Thyroid gland (tissue), 4 donors: Measurements from ENCODE around the gene IFITM10. TPM values are rescaled to one million over a fixed set of nuclear protein-coding genes. Genes with fewer than 3 reads are reported as not detected.
"Not testable (repeated sequence)": the region's sequence is repeated elsewhere in the genome, so short reads cannot be mapped to it uniquely, and the experiment has no call there.

ENCODE experiments used
- DNase-seq, 2 donors: peaks; one replicate each; pipeline ENCODE4 v3.0.0-alpha.2; 2019
- H3K27ac ChIP-seq, 3 donors: fragments of 200-600 bp; sonication (generic); 1 replicate in 2 of 3; 2 replicates in 1 of 3; pipeline ENCODE4 v1.5.1; 2016 to 2019; ENCODE audit warnings: mild to moderate bottlenecking in 1 of 3, moderate library complexity in 1 of 3
- H3K27me3 ChIP-seq: fragments of 200-600 bp; sonication (generic); one replicate; pipeline ENCODE4 v1.5.1; 2019
- H3K36me3 ChIP-seq, 2 donors: fragments of 200-600 bp; sonication (generic); one replicate each; pipeline ENCODE4 v1.5.1; 2016 to 2019
- H3K4me1 ChIP-seq, 2 donors: fragments of 200-600 bp; sonication (generic); one replicate each; pipeline ENCODE4 v1.5.1; 2017 to 2019
- H3K4me3 ChIP-seq, 3 donors: fragments of 200-600 bp; sonication (generic); replicated peaks in 1 of 3; 1 replicate in 2 of 3; 2 replicates in 1 of 3; pipeline ENCODE4 v1.5.1; 2016; ENCODE audit warnings: mild to moderate bottlenecking in 1 of 3
- H3K9me3 ChIP-seq: fragments of 200-600 bp; sonication (generic); one replicate; pipeline ENCODE4 v1.5.1; 2017
- POLR2A ChIP-seq, 2 donors: fragments of 450-650 bp; IDR thresholded peaks; one replicate each; pipeline ENCODE4 v1.6.1; 2017; ENCODE audit warnings: antibody characterized with exemption in 2 of 2, mild to moderate bottlenecking in 2 of 2, moderate library complexity in 1 of 2
- WGBS, 2 donors: methylation state at CpG; one replicate each; pipeline ENCODE4 v1.1.5; 2017; 5-methylcytosine and 5-hydroxymethylcytosine counted together
- intact Hi-C: fragments of 100-400 bp; cut with DNase I; formaldehyde crosslinking; loops from one replicate; pipeline ENCODE4 v1.15.1; 2023
- total RNA-seq, 4 donors: library from RNA; depleted of rRNA; stranded (reverse); fragments of >200 nt; gene quantifications; one replicate each; pipeline ENCODE4 v1.2.3, GENCODE V29; 2016
- TF ChIP-seq, protein P1 (sequence below), 6 experiments: fragments of 200-600 bp in 3 of 6; fragments of 450-650 bp in 3 of 6; sonication (generic) in 3 of 6; IDR thresholded peaks; one replicate each; pipeline ENCODE4 v1.5.1; 2016 to 2019; ENCODE audit warnings: antibody characterized with exemption in 6 of 6, mild to moderate bottlenecking in 2 of 6, inconsistent platforms in 1 of 6, moderate library complexity in 1 of 6

Gene IFITM10
- total RNA-seq, 4 donors from 2014 or later = 0.22 to 126 (median 1.5) TPM; not detected in 1

- 67% methylated on average over 5 of the region's 5 CpGs for WGBS, 2 donors
- no peaks in the 10 kb centered on the region for H3K36me3 ChIP-seq
- H3K27ac ChIP-seq = no peak overlapping the region
- DNase-seq = no peak
- H3K9me3 ChIP-seq = no peaks in the 10 kb centered on the region
- H3K27me3 ChIP-seq = no peaks in the 10 kb centered on the region
- peaks cover 5 to 8% of the 10 kb centered on the region in 2 donors for H3K4me1 ChIP-seq
- intact Hi-C loops = no loop called here
- no peak overlapping the region for H3K4me3 ChIP-seq
- TF ChIP-seq, protein P1, sequence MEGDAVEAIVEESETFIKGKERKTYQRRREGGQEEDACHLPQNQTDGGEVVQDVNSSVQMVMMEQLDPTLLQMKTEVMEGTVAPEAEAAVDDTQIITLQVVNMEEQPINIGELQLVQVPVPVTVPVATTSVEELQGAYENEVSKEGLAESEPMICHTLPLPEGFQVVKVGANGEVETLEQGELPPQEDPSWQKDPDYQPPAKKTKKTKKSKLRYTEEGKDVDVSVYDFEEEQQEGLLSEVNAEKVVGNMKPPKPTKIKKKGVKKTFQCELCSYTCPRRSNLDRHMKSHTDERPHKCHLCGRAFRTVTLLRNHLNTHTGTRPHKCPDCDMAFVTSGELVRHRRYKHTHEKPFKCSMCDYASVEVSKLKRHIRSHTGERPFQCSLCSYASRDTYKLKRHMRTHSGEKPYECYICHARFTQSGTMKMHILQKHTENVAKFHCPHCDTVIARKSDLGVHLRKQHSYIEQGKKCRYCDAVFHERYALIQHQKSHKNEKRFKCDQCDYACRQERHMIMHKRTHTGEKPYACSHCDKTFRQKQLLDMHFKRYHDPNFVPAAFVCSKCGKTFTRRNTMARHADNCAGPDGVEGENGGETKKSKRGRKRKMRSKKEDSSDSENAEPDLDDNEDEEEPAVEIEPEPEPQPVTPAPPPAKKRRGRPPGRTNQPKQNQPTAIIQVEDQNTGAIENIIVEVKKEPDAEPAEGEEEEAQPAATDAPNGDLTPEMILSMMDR (IDR thresholded peaks at IDR 0.05) = no peak
- no peak for TF ChIP-seq POLR2A (IDR thresholded peaks at IDR 0.05)
Measured at GRCh38 chr11:1770528-1770927, 20.1 kb upstream of the IFITM10 start.

DNA sequence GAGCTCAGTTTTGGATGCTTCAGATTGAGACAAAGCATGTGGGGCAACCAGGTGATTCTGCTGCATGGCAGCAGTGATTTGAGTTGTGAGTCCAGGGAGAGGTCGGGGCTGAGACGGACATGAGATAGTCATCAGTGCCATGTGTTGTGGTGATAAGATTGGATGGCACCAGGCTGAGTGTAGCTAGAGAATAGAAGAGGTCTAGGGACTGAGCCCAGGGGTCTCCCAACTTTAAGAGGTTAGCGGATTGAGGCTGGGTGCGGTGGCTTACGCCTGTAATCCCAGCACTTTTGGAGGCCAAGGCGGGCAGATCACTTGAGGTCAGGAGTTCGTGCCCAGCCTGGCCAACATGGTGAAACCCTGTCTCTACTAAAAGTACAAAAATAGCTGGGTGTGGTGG, 19.7 kb upstream of the IFITM10 start:
- WGBS, 2 donors = 95 to 99% methylated on average over 7 of the region's 7 CpGs
- H3K27ac ChIP-seq = no peak overlapping the region
- H3K27me3 ChIP-seq = no peaks in the 10 kb centered on the region
- intact Hi-C loops = no loop called here
- no peaks in the 10 kb centered on the region for H3K9me3 ChIP-seq
- no peak for TF ChIP-seq POLR2A (IDR thresholded peaks at IDR 0.05)
- TF ChIP-seq, protein P1 (IDR thresholded peaks at IDR 0.05) = no peak
- no peaks in the 10 kb centered on the region for H3K36me3 ChIP-seq
- H3K4me3 ChIP-seq = no peak overlapping the region
- peaks cover 5 to 8% of the 10 kb centered on the region in 2 donors for H3K4me1 ChIP-seq
- no peak for DNase-seq

- H3K36me3 ChIP-seq, H3K9me3 ChIP-seq, H3K27me3 ChIP-seq, DNase-seq, H3K4me3 ChIP-seq, H3K27ac ChIP-seq, intact Hi-C loops: not testable (repeated sequence)
- H3K4me1 ChIP-seq = peaks cover 6 to 11% of the 10 kb centered on the region in 2 donors
- 86 to 87% methylated on average over 9 of the region's 9 CpGs for WGBS, 2 donors
Measured at GRCh38 chr11:1769304-1769936, 19.0 kb upstream of the IFITM10 start.

DNA sequence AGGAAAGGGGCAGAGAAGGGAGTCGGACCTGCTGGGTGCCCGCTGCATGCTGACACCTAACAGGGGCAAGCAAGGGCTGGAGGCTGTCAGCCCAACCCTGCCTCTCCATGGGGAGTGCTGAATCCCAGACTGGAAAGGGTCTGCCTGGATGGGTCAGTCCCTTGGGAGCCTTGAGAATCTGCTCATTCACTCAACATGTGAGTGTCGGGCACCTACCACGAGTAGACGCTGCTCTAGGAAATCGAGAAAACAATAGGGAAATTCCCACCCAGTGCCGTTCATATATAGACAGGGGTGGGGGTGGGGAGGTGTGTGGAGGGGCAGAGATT, 17.7 kb upstream of the IFITM10 start:
- TF ChIP-seq, protein P1 (IDR thresholded peaks at IDR 0.05) = no peak
- no peak for TF ChIP-seq POLR2A (IDR thresholded peaks at IDR 0.05)
- Histone ChIP-seq H3K9me3 (no peaks in the 10 kb centered on the region), H3K27me3 (no peaks in the 10 kb centered on the region), H3K36me3 (no peaks in the 10 kb centered on the region), H3K27ac (no peak overlapping the region), H3K4me3 (no peak overlapping the region), H3K4me1 (peaks cover 11 to 15% of the 10 kb centered on the region in 2 donors)
- WGBS, 2 donors = 78 to 89% methylated on average over 7 of the region's 7 CpGs
- intact Hi-C loops = no loop called here
- DNase-seq = no peak

GRCh38 chr11:1767399-1768140, 17.2 kb upstream of the IFITM10 start:
- no peak overlapping the region for H3K27ac ChIP-seq
- no peaks in the 10 kb centered on the region for H3K27me3 ChIP-seq
- no peaks in the 10 kb centered on the region for H3K9me3 ChIP-seq
- H3K4me3 ChIP-seq = no peak overlapping the region
- no peak for TF ChIP-seq POLR2A (IDR thresholded peaks at IDR 0.05)
- TF ChIP-seq, protein P1 (IDR thresholded peaks at IDR 0.05) = no peak
- intact Hi-C loops = no loop called here
- no peak for DNase-seq
- no peaks in the 10 kb centered on the region for H3K36me3 ChIP-seq
- peaks cover 14 to 16% of the 10 kb centered on the region in 2 donors for H3K4me1 ChIP-seq
- WGBS, 2 donors = 81 to 88% methylated on average over 10 to 13 of the region's 19 CpGs
